Superior temporal gyrus (tissue), 1 donor: Measurements from ENCODE around the gene FBXW8.

Experiments
- DNase-seq: peaks from one replicate; pipeline ENCODE4 v3.0.0-alpha.2; 2016; ENCODE audit errors: extremely low spot score

The FBXW8 gene

DNA sequence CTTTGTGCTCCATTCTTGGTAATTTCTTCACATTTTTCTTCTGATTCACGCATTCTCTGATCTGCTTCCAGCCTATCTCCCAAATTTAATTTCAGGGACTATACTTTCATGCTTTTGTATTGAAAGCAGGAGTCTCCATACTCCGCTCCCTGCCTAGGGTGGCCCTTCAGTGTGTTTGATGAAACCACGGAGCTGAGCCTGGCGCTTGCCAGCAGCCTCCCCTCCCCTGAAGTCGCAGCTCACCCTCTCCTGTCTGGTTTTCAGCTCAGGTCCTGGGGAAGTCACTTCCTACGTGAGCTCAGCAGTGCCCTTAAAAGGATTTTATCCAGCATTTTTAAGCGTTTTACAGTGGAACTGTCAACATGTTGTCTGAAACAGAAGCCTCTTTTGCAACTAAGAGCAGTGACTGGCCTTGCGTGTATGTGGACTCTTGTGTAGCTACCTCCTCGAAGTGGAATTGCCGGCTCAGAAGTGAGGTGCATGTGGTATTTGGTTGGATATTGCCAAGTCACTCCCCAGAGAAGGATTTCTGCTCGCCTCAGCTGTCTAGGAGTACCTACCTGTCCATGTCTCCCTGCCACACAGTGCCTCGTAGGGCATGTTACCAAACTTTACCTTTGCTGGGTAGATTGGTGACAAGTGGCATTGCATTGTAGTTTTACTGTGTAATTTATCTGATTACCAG is 109.9 kb downstream of the FBXW8 start:
- no peak for DNase-seq

DNA sequence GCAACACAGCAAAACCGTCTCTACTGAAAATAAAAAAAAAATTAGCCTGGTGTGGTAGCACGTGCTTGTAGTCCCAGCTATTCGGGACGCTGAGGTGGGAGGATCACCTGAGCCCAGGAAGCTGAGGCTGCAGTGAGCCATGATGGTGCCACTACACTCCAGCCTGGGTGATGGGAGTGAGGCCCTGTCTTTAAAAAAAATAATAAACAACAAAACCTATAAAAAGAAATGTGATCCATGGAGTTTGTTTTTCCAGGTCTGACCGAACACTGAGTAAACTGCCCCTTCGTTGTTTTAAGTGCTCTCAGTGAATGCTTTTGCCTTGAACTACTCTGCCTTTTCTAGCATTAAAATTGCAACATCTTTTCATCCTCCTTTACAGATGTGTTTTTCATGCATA is 111.7 kb downstream of the FBXW8 start:
- DNase-seq: no peak

DNA sequence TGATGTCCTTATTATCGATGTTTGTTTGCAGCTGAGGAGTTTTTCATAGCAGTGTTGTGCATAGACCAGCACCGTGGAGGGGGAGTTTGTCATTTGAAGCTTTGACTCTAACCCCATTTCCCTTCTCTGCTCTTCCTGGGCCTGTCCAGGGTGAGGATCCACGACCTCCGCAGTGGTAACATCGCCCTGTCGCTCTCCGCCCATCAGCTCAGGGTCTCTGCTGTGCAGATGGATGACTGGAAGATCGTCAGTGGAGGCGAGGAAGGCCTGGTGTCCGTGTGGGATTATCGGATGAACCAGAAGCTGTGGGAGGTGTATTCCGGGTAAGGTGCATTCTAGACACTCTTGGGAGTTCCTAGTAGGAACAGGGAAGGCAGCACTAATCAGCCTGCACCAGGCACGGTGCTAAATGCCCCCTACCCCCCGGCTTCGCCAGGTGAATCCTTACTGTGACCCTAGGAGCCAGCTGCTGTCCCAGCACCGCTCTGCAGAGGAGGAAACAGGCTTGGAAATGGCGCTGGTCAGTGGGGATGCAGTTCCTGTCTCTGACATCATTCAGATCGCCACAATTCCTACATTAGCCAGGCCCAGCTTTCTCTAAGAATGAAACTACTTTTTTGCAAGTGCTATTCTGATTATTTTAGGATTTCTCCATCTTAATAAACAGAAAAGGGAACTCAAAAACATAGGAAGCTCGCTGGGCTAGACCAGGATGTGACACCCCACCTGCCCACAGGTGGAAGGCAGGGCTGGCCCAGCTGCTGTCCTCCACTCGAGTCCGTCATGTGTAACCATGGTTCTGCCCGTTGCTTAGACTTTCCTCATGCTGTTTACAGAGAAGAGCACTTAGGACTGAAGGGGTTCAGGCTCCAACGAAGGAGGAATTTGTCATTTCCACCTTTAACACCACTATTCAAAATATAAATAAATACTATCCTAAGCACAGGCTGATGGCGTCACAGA is 113.5 kb downstream of the FBXW8 start:
- DNase-seq: no peak

DNA sequence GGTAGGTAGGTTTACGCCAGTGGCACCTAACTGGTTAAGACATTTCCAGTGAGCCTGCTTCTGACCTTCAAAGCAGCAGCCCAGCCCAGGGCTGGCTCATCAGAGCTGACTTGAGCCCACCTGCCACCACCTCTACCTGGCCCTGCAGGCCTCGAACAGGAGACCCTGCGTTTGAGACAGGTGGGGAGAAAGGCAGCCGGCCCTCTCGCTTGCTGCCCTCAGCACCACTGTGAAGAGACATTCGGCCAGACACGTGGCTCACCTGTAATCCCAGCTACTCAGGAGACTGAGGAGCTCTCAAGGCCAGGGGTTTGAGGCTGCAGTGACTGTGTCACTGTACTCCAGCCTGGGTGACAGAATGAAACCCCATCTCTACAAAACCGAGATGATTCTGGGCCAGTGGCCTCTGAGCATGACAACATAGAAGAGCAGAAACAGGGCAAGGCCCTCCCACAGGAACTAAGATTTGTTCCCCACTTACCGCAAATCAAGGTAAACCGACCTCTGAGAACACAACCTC is 114.3 kb downstream of the FBXW8 start:
- DNase-seq: no peak

DNA sequence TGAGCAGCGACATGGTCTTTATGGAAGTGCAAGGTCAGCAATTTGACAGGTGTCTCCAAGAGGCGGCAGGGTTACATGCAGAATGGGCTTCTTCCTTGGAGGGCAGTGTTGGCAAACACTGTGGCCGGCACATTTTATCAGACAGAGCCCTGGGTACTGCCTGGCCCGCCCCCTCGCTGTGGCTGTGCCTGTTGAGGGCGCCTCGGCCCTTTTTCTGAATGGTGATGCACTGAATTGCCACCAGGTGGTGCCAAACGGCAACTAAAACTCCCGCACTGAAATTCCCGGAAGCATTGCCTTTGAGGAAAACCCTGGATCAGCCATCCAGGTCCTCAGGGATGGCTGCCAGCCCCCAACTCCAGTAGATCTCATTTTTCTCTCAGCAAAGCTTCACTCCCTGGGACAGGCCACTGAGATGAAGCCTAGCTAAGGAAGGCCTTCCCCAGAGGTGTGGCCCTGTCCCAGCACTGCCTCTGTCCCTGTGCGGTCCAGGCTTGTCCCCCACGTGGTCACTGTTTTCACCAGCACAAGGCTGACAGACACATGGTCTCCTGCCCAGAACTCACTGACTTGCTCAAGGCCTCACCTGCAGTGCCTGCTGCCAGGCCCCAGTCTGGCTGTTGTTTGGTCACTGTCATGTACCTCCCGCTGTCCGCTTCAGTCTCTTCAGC is 114.9 kb downstream of the FBXW8 start:
- DNase-seq: peak; percentile 90

DNA sequence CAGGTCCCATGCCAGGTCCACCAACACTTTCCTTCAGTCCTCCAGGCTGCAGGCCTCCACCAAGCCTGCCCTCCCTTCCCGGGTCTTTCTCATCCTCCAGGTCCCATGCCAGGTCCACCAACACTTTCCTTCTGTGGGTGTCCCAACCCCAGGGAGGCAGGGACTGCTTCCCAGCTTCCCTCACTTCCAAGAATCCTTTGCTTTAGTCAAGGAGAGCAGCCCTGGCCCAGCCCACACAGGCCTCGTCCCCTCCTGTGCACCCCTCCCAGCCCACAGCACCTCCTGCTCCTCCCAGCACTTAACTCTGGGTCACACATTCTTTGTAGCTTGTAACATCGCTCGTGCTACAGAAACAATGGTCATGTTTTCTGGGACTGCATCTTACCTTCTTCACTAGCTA is 115.6 kb downstream of the FBXW8 start:
- DNase-seq: no peak

DNA sequence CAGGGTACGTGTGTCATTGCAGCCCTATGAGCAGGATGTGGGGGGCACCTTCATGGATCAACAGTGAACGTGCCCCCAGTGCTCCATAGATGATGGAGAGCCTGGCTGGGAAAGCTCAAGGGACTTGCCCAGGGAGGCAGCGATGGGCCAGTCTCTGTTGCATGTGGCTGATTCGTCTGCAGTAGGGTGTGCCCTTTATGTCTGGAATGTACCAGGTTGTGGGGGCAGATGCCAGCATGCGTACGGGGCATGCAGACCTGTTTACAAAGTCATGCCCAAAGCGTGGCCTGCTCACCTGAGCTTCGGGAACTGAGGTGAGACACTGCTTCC is 116.1 kb downstream of the FBXW8 start:
- no peak for DNase-seq

DNA sequence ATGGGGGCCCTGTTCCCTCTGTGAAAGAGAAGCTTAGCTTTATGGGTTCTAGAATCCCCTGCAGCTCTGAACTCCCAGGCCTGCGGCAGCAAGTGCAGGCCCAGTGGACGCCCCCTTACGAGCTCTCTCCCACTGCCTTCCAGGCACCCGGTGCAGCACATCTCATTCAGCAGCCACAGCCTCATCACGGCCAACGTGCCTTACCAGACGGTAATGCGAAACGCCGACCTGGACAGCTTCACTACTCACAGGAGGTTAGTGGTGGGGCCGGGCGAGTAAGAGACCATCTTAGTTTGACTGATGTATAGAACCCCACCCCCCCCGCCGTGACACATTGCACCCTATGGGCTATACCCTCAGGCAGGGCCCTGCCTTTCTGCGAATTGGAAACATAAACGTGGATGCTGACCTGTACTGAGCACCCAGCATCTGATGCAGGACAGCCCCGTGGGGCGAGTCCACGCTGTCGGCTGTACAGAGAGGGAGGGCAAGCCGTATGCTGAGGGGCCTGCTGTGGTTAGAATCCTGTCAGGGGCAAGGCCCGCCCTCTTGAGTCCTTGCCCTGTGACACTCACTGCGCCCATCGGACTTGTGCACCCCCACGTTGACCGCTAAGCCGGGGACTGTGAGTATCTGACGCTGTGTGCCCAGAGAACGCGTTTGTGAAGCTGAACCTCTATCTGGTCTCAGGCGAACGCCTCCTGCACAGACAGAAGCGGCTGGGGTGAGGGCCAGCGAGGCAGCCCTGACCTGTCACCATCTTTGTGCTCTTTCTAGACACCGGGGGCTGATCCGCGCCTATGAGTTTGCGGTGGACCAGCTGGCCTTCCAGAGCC is 116.7 kb downstream of the FBXW8 start:
- no peak for DNase-seq

DNA sequence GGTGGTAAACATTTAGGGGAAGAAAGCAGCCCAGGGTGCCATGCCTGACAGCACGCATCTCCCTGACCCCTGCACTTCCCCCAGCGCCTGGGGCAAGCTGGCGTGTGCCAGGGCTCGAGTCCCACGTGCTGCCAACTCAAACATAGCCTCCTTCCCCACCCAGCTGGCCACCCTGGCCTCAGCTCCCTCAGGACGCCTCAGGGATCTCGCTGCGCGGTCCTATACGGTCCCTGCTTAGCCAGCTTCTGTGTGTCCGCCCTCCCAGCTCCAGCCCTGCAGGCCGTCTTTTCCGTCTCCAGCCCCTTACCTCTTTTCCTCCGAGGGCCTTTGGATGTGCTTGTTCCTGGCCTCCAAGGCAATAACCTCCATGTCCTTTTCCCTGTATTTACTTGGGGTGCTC is 117.5 kb downstream of the FBXW8 start:
- DNase-seq: no peak

DNA sequence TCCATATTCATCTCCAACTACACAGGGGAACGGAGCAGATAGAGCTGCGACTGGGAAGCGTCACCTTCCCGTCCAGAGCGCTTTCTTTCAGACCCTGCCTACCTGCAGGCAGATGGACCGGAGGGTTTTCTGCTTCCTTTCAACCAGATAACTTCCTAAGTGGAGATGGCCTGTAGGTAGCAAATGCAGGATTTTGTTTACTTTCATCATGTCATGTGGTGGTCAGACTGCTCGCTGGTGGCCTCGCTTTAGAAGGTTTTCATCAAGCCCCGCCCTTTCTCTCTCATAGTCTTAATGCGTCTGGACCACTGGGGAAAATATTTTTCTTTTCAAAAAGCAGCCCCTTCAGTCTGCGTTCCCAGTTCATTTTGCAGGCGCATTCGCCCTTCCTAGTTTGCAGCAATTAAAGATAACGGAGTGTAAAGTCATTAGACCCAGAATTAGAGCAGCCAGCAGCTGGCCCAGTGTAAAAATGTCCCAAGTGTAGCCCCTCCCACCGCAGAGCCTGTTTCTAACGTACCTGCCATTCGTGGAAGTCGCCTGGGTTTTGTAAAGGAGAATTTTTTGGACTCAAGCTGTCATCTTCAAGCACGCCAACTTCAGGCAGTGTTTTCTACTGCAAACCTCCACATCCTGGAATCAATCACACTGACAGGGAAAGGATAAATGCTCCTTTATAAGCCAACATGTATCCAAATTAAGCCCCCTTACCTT is 119.6 kb downstream of the FBXW8 start:
- DNase-seq: no peak

DNA sequence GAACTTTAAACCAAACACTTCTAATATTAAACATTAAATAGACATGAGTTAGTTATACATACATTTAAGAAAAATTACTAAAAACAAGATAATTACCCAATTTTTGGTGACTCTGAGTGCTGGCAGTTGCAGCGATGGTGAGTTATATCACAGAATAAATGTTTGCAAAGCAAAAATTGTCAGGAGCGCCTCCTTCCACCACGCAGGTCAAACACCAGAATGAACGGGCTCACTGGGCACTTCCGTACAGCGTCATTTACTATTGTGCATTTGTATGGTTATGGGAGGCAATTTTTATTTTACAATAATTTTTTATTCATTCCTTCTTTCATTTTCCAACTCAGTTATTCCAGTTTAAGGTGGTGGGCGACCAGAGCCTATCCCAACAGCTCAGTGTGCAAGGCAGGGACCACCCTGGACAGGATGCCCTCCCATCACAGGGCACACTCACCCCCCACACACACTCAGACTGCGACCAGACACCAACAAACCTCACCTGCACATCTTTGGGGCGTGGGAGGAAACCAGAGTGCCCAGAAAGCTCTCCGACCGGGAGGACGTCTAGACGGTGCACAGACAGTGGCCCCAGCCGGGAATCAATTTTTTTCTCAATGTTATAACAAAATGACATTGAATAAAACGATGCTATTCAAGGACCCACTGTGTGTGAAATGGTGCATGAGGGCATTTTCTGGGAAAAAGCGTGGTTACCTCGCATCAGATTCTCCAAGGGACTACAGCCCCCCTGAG is 121.3 kb downstream of the FBXW8 start:
- DNase-seq: no peak

DNA sequence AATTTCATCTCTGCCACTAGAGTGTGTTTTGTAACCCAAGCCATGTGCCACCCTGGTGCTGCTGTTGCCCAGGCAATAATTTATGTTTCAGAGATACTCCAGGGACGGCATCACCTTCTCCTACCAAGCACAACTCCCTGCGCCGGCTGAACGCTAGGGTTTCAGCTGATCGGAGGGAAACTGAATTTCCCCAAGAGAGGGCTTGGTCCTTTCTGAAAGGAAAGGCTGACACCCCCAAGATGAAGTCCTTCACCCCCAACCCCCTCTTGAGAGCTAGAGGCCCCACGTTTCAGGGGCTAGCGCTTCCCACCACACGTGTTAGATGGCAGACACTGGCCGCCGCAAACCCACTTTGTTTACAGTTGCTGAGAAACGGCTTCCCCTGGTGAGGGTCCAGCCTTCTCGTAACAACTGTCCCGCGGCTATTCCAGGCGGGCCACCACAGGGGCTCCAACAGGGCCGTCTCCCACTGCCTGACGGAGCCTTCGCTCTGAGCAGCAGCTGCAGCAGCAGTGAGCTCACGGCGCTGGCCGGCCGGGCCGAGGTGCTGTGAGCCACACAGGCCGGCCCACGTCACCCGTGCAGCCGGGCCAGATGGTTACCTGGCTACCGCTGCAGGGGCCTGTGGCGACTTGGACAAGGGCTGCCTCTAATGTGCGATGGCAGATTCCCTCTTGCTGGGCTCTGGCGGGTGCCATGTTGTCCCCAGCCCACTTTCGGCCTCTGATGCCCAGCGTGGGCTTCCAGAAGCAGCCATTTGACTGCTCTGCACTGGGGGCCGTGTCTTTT is 122.0 kb downstream of the FBXW8 start:
- no peak for DNase-seq

DNA sequence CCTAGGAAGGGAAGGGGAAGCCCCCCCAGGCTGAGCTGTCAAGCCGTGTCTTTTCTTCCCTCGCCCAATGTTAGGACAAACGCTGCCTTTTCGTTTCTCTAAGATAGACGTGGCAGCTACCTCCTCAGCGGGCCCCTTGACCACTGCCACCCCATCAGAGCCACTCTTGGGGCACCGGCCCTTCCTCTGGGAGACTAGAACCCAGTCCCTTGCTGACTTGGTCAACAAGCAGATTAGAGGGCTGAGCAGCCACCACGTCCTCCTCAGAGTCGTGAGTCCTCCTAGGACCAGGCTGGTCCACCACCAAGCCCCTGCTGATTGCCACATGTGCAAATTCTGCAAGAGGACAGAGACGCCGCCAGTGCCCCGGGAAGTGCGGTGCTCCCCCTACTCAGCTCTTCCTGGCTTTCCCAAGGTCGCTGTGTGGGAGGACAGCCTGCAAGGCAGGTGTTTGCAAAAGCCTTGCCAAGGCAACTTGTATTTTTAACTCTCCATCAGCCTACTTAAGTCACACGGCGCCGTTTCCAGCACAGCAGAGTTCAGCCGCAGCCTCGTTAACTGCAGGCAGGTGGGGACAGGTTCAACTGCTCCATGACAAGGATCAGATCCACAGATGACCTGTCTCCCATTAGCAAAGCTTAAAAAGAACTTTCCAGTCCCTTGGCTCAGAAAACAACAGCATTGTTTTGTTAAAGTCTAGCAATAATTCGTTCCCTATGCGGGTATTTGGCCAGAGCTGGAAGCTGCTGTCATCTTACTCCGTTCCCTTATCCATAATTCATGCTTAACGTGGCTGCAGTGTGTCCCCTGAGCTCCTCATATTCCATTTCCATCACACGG is 122.9 kb downstream of the FBXW8 start:
- DNase-seq: no peak

DNA sequence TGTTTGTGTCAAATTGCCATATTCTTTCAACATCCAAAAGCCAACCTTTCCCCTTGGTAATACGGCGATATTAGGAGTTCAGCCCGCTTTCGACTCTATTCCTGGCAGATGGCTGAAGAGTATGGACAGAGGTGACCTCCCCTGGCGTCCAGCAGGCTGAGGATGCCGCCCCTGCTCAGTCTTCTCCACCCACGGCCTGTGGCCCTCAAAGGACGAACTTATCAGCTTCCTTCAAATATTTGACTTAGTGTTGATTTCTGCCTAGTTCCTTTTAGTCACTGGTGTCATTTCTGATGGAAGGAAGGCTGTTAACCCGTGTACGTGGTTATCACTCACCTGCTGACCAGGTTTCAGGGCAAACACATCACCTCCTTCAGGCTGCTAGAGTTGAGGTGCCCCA is 123.5 kb downstream of the FBXW8 start:
- no peak for DNase-seq

DNA sequence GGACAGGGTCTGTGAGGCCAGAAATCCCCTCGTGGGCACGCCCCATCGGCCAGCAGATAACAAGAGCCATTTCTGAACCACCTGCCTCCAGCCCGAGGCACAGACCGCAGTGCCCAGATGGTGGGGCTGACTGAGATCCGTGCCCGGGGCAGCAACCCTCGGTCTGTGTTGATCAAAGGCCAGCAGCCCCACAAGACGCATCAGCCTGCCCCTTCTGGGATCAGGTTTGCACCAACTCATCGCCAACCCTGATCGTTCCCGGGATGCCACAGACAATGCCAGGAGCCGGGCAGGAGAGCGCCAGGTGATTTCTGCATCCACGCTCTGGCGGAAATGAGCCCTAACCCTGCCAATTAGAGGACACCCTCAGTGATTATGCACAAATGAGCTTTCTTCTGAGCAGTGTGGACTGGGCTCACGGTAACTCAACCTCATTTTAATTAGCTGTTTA is 124.0 kb downstream of the FBXW8 start:
- DNase-seq: no peak

DNA sequence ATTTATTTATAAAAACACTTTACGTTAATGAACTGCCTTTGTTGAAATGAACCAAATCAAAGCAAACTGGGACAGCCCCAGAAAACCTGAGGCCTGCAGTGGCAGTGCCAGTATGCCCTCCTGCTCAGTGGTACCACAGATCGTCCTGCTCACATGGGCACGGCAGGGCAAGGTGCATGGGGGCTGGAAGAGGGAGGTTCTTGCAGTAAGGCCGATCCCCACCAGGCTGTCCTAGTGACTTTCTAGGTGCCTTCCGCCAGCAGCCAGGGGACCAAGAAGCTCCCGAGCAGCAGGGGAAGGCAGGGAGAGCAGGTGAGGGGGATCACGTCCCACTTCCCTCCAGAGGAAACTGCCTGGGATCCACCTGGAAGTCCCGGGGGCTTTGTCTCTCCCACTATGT is 124.5 kb downstream of the FBXW8 start:
- no peak for DNase-seq

DNA sequence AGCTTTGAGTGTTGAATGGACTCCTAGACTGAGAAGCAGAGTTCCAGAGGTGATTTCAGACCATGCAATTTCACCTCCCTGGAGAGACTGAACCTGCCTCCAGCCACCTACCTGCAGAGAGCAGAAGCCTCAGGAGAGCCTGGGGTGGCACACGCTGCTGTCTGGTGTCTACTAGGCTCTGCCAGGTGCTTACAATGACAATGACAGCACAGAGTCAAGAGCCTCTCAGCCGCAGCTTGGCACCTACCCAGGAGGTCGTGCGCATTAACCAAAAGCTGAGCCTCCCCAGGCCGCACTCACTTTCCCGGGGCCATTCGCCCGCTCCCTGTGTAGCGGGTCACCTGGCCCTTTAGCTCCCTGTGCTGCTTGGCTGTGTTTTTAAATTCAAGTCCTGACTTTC is 125.3 kb downstream of the FBXW8 start:
- DNase-seq: no peak

DNA sequence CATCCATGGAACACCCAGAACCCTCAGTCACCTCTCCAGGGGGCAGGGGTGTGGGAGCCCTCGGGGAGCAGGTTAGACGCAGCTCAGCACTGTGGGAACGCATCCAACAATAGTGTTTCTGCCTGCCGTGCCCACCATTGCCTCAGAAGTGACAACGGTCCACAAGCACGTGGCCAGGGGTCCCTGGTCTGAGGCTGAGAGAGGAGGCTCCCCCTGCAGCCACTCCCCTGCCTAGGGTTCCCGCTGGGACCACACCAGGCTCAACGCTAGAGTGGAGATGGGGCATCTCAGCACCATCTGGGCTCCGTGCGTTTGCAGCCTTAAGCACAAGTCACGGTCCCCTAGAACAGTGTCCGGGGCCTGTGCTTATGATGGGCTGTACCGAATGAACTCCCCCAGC is 125.8 kb downstream of the FBXW8 start:
- DNase-seq: no peak
